GM10248 (cell line): Measurements from ENCODE around the gene POMC.
"Not testable (repeated sequence)": the region's sequence is repeated elsewhere in the genome, so short reads cannot be mapped to it uniquely, and the experiment has no call there.

Experiments used
- CTCF ChIA-PET: fragments of 300-600 bp; sonication (Branson Sonifier 250); formaldehyde crosslinking; extraction: SDS; loops from one replicate; lab custom pipeline; 2021; ENCODE audit warnings: antibody characterized with exemption; lab: Yijun Ruan, JAX
- POLR2A ChIA-PET: fragments of 350-650 bp; sonication (Branson Sonifier 250); formaldehyde crosslinking; extraction: SDS; loops from one replicate; lab custom pipeline; 2020; ENCODE audit warnings: antibody characterized with exemption; lab: Yijun Ruan, JAX
- DNase-seq: peaks from one replicate; pipeline ENCODE4 v3.0.0; 2012; ENCODE audit errors: extremely low spot score
- CTCF ChIP-seq: IDR thresholded peaks from 2 replicates; pipeline ENCODE4 v1.5.1; 2012; ENCODE audit warnings: mild to moderate bottlenecking, low read depth; ENCODE audit errors: extremely low read depth, missing control alignments, control extremely low read depth

POMC gene

DNA sequence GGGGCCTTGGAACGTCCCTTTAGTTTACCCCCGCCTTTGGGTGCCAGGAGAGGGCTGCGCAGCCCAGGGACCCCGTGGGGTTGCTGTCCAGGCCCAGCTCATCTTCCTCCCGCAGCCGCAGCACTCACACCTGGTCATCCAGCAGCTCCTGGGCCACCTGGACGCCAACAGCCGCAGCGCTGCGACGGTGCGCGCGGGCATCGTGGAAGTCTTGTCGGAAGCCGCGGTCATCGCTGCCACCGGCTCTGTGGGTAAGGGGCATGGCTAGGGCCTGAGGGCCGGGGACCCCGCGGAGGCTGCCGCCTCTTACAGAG lies 37.2 kb downstream of the POMC start:
- DNase-seq = no peak
- POLR2A ChIA-PET = no interaction called here
- CTCF ChIA-PET = interaction anchor here (1.1 to 7.0 kb wide), 2 partner anchors 121 to 155 kb away, joined by 3 to 129 read pairs; no protein-coding TSS in a partner anchor
- TF ChIP-seq CTCF = no peak

DNA sequence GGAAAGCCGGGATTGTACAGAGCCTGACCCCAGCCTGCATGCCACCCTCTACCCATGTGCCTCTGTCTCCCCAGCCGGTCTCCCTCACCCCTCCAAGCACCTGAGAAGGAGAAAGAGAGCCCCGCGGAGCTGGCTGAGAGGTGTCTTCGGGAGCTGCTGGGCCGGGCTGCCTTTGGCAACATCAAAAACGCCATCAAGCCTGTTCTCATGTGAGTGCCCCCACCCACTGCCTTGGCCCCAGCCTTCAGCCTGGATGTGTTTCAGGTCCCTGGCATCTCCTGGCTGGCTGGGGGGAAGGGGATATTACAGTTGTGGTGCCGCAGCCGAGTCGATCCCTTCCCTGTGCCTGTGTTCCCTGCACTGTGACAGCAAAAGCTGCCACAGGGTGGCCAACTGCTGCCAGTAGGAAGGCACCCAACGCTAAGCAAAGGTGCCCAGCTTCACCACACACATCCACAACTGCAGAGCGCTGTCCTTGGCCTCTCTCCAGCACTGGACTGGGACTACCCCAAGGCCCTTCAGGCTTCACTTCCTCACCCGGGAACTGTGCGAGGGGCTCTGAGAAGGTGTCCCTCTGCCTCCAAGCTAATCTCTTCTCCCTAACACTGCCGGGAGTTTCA lies 38.4 kb downstream of the POMC start:
- DNase-seq = no peak
- no peak for TF ChIP-seq CTCF
- ChIA-PET CTCF (interaction anchor here (0.7 to 7.0 kb wide), 18 partner anchors 8 to 720 kb away, joined by 3 to 129 read pairs (median 4); no protein-coding TSS in a partner anchor), POLR2A (no interaction called here)

GRCh38 chr2:25127646-25128045 lies 40.7 kb downstream of the POMC start:
- DNase-seq = no peak
- no peak for TF ChIP-seq CTCF
- ChIA-PET CTCF (interaction anchor here (0.9 to 7.0 kb wide), 14 partner anchors 10 to 717 kb away, joined by 3 to 129 read pairs (median 4); no protein-coding TSS in a partner anchor), POLR2A (no interaction called here)

DNA sequence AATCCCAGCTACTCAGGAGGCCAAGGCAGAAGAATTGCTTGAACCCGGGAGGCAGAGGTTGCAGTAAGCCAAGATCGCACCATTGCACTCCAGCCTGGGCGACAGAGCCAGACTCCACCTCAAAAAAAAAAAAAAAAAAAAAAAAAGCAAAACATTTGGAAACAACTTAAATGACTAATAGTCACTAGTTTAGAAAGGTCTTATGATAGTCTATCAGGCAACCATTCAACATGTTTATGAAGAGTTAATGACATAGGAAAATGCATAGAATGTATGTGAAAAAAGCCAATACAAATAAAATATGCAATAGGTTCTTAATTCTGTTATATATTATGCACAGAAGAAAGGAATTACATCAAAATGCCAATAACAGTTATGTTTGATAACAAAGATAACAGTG lies 41.3 kb downstream of the POMC start:
- POLR2A ChIA-PET, DNase-seq: not testable (repeated sequence)
- CTCF ChIA-PET = interaction anchor here (1.2 to 7.0 kb wide), 5 partner anchors 39 to 701 kb away, joined by 3 to 129 read pairs (median 4); no protein-coding TSS in a partner anchor

GRCh38 chr2:25125976-25126375 lies 42.4 kb downstream of the POMC start:
- no peak for DNase-seq
- TF ChIP-seq CTCF = no peak
- CTCF ChIA-PET = interaction anchor here (1.0 to 4.0 kb wide), 3 partner anchors 8 to 717 kb away, joined by 3 to 21 read pairs (median 3); no protein-coding TSS in a partner anchor
- POLR2A ChIA-PET = no interaction called here

DNA sequence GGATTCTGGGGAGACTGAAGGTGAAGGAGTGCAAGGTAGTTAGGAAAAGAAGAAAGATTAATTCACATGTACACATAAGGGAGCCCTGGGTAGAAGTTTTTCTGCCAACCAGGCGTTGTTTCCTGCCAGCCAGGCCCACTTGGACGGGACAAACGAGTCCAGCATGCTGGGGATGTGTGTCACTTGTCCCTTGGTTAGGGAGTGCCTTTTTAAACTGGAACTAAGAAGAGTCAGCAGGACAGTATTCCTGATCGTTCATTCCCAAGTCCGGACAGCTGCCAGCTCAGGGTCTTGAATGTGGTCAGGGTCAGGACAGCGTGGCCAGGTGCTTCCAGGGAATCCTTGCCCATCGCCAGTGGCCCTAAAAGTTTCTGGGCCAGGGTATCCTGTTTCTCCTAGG lies 43.2 kb downstream of the POMC start:
- no peak for TF ChIP-seq CTCF
- ChIA-PET POLR2A (no interaction called here), CTCF (interaction anchor here (0.9 to 4.0 kb wide), 3 partner anchors 26 to 716 kb away, joined by 3 to 21 read pairs (median 5); no protein-coding TSS in a partner anchor)
- DNase-seq = no peak

- DNase-seq = no peak
- ChIA-PET POLR2A (no interaction called here), CTCF (interaction anchor here (1.1 to 4.0 kb wide), 4 partner anchors 9 to 714 kb away, joined by 3 to 21 read pairs (median 4); no protein-coding TSS in a partner anchor)
- no peak for TF ChIP-seq CTCF
These were observed 44.7 kb downstream of the POMC start for GRCh38 chr2:25123682-25124081.
